Fibroblast of peridontal ligament (primary cell): ENCODE data around the gene BMPER.
A peak's percentile ranks its signal among the peaks of the same experiment; 100 is the strongest.

Experiments
- DNase-seq: peaks from one replicate; pipeline ENCODE4 v3.0.0-alpha.2; 2010; ENCODE audit errors: extremely low read depth

Gene BMPER

GRCh38 chr7:33968591-33968990 lies 63.3 kb downstream of the BMPER start:
- no peak for DNase-seq

- no peak for DNase-seq
Observed at GRCh38 chr7:33970536-33970935, 65.2 kb downstream of the BMPER start.

GRCh38 chr7:33971106-33971505 lies 65.8 kb downstream of the BMPER start:
- DNase-seq, result no peak

GRCh38 chr7:33973231-33974015 lies 68.1 kb downstream of the BMPER start:
- no peak for DNase-seq

GRCh38 chr7:33979300-33979806 lies 74.0 kb downstream of the BMPER start:
- no peak for DNase-seq

GRCh38 chr7:33979807-33980355 lies 74.5 kb downstream of the BMPER start:
- DNase-seq, result peak; percentile 70

GRCh38 chr7:33981226-33981625 lies 75.9 kb downstream of the BMPER start:
- DNase-seq, result no peak

GRCh38 chr7:33981671-33982424 lies 76.5 kb downstream of the BMPER start:
- peak; percentile 75 for DNase-seq

- DNase-seq, result peak; percentile 77
Observed at GRCh38 chr7:33982425-33982786, 77.1 kb downstream of the BMPER start.

- no peak for DNase-seq
Observed at GRCh38 chr7:33986451-33986850, 81.1 kb downstream of the BMPER start.

GRCh38 chr7:33986951-33987947 lies 81.9 kb downstream of the BMPER start:
- peak; percentile 100 for DNase-seq

- no peak for DNase-seq
Observed at GRCh38 chr7:33996899-33997298, 91.6 kb downstream of the BMPER start.

GRCh38 chr7:33998476-33998875 lies 93.1 kb downstream of the BMPER start:
- DNase-seq, result no peak

GRCh38 chr7:34011017-34011695 lies 105.8 kb downstream of the BMPER start:
- DNase-seq, result peak; percentile 29

GRCh38 chr7:34011696-34012095 lies 106.4 kb downstream of the BMPER start:
- DNase-seq, result peak; percentile 77

GRCh38 chr7:34013421-34013820 lies 108.1 kb downstream of the BMPER start:
- DNase-seq, result peak; percentile 56

GRCh38 chr7:34015651-34016050 lies 110.3 kb downstream of the BMPER start:
- no peak for DNase-seq

GRCh38 chr7:34016876-34017275 lies 111.5 kb downstream of the BMPER start:
- no peak for DNase-seq

- DNase-seq, result peak; percentile 52
Observed at GRCh38 chr7:34019301-34019790, 114.0 kb downstream of the BMPER start.

- DNase-seq, result no peak
Observed at GRCh38 chr7:34022626-34023025, 117.3 kb downstream of the BMPER start.

GRCh38 chr7:34025600-34025999 lies 120.3 kb downstream of the BMPER start:
- DNase-seq, result no peak
